ENCODE data around the gene STUB1. TPM values are rescaled to one million over a fixed set of nuclear protein-coding genes. Genes with fewer than 3 reads are reported as not detected.
A peak's percentile ranks its signal among the peaks of the same experiment; 100 is the strongest.

Gene STUB1
- total and polyA plus RNA-seq, 2 of the 8 experiments (the other 6 are each of a cell fraction or from before 2014, with no cell fraction given): 89.9 to 103 TPM

DNA sequence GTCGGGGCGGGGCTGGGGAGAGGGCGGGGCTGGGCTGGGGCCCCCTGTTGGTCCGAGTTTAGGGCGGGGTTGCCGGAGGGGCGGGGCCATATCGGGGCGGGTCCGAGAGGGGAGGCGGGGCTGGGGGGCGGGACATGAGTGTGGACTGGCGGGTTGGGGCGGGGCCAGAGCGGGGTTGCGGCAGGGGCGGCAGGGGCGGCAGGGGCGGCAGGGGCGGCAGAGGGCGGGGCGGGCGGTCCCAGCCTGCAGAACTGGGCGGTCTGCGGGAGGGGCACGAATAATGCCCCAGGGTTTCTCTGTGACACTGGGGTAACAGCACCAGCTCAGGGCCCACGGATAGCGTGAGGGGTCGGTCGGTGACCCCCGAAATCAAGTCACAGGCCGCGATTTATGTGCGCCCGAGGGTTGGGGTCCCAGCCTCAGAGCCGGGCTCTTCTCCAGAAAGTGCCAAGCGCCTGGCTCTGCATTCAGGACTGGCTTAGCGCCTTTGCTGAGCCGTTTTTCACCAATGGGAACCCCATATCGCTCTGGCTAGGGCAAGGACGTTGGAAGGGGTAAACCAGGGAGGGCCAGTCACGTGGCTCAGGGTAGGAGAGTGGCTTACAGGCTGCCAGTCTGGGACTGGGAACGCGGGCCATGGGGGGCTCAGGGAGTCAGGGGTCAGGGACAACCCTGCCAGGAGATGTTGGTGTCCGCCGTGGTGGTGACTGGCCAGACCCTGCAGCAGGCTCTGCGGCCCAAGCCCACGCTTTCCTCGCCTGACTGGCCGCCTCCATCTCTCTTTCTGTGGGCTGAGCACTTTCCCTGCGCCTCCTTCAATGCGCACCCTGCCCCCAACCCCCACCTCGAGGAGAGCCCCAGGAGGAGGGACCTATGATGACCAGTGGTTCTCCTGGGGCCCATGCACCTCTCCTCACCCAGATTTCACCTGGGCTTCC is 42.9 kb upstream of the STUB1 start (continued):
- 0 out of 2 replicates have a peak, but pooled peaks have one; percentile 19 for TF ChIP-seq RBBP5 (IDR thresholded peaks at IDR 0.05; ENCODE audit: borderline replicate concordance, low read depth, low read length)
- TF ChIP-seq TBP (IDR thresholded peaks at IDR 0.05; ENCODE audit: low read depth, low read length): no peak
- TF ChIP-seq EP300 (IDR thresholded peaks at IDR 0.05; ENCODE audit: borderline replicate concordance in 1 of 2, low read depth in 2 of 2, low read length in 2 of 2): no peak
- no peak for TF ChIP-seq FOSL1 (IDR thresholded peaks at IDR 0.05; ENCODE audit: insufficient read depth, low read depth, low read length)
- no peak for TF ChIP-seq EGR1 (IDR thresholded peaks at IDR 0.05; ENCODE audit: borderline replicate concordance, low read depth, low read length)
- no peak for TF ChIP-seq SUZ12 (IDR thresholded peaks at IDR 0.05; ENCODE audit: low read length)
- no peak for TF ChIP-seq CBX8 (IDR thresholded peaks at IDR 0.05; ENCODE audit: borderline replicate concordance, low read depth, low read length)
- TF ChIP-seq, protein P1, sequence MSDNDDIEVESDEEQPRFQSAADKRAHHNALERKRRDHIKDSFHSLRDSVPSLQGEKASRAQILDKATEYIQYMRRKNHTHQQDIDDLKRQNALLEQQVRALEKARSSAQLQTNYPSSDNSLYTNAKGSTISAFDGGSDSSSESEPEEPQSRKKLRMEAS (IDR thresholded peaks at IDR 0.05): peak; percentile 47; the same call in 1 of the 2 replicates
- no peak for TF ChIP-seq GABPA (IDR thresholded peaks at IDR 0.05; ENCODE audit: borderline replicate concordance, insufficient read depth, low read length)
- TF ChIP-seq BACH1 (IDR thresholded peaks at IDR 0.05; ENCODE audit: low read length): no peak
- TF ChIP-seq BRCA1 (IDR thresholded peaks at IDR 0.05; ENCODE audit: low read depth, low read length): no peak
